Fibroblast of pulmonary artery (primary cell): ENCODE results near the gene YPEL3.

Experiments
- DNase-seq: peaks from one replicate; pipeline ENCODE4 v3.0.0-alpha.2; 2010; ENCODE audit warnings: low read depth
- H3K4me3 ChIP-seq: replicated peaks from 2 replicates; pipeline ENCODE4 v1.5.1; 2011; ENCODE audit warnings: low read depth, mild to moderate bottlenecking, control low read depth, low read length, moderate library complexity
- TF ChIP-seq, protein P1 (sequence below): IDR thresholded peaks from 2 replicates; pipeline ENCODE4 v1.5.1; 2011; ENCODE audit warnings: mild to moderate bottlenecking, control low read depth, low read length, inconsistent platforms; ENCODE audit errors: missing control alignments

YPEL3 gene

DNA sequence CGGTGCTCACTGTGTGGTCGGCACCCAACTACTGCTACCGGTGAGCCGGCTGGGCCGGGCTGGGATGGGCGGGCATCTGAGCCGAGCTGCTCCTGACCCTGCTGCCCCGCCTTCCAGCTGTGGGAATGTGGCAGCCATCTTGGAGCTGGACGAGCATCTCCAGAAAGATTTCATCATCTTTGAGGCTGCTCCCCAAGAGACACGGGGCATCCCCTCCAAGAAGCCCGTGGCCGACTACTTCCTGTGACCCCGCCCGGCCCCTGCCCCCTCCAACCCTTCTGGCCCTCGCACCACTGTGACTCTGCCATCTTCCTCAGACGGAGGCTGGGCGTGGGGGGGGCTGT lies 11.2 kb downstream of the YPEL3 start:
- TF ChIP-seq, protein P1, sequence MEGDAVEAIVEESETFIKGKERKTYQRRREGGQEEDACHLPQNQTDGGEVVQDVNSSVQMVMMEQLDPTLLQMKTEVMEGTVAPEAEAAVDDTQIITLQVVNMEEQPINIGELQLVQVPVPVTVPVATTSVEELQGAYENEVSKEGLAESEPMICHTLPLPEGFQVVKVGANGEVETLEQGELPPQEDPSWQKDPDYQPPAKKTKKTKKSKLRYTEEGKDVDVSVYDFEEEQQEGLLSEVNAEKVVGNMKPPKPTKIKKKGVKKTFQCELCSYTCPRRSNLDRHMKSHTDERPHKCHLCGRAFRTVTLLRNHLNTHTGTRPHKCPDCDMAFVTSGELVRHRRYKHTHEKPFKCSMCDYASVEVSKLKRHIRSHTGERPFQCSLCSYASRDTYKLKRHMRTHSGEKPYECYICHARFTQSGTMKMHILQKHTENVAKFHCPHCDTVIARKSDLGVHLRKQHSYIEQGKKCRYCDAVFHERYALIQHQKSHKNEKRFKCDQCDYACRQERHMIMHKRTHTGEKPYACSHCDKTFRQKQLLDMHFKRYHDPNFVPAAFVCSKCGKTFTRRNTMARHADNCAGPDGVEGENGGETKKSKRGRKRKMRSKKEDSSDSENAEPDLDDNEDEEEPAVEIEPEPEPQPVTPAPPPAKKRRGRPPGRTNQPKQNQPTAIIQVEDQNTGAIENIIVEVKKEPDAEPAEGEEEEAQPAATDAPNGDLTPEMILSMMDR = no peak

DNA sequence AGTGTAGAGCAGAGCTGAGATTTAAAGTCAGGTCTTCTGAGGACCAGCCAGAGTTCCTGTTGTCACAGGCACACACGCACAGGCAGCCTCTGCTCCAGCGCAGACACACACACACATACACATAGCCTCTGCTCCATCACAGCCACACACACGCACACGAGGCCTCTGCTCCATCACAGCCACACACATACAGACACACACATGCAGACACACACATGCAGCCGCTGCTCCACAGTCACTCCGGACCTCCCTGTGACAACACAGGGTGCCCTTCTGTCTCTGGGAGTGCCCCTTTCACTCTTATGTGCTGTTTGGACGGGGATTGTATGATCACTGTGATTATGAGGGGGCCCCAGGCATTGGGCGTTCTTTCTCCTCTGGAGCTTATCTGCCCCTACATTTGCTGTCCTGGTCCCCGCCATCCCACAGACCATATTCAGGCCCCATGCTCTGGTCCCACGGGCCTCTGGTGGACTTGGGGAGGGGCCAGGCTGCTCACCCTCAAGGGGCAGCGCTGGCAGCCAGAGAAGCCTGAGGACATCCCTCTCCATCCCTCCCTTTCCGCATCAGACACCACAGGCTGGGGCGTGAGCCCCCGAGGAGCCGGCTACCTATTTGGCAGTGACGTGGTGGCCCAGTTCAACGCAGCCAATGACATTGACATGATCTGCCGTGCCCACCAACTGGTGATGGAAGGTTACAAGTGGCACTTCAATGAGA lies 11.8 kb downstream of the YPEL3 start:
- TF ChIP-seq, protein P1 = no peak
- DNase-seq = no peak
- H3K4me3 ChIP-seq = no peak overlapping the region

More for the DNA sequence above, 11.2 kb downstream of the YPEL3 start:
- no peak for DNase-seq
- no peak overlapping the region for H3K4me3 ChIP-seq

DNA sequence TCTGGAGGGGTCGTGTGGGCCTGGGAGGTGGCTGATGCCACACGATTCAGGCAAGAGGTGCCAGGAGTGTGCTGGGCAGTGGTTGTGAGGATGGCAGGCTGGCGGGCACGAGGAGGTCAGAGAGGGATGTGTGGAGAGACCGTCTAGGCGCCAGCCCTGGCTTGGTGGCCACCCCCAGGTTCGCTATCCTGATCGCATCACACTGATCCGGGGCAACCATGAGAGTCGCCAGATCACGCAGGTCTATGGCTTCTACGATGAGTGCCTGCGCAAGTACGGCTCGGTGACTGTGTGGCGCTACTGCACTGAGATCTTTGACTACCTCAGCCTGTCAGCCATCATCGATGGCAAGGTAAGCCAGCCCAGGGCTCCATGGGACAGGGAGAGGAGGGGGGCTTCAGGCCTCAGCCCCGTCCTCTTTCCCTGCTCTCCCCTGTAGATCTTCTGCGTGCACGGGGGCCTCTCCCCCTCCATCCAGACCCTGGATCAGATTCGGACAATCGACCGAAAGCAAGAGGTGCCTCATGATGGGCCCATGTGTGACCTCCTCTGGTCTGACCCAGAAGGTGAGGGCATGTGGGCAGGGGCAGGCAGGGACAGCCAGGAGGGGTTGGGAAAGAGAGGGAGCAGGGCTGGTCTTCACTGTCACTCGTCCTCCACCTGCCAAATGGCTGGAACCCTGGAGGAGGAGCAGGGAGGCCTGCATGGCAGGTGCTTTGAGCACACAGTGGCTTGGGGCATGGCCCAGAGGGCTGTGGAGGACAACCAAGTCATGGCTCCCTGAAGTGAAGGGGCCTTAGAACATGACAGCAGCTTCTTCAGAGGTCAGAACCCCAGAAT lies 12.6 kb downstream of the YPEL3 start:
- no peak for DNase-seq
- H3K4me3 ChIP-seq = no peak overlapping the region
- TF ChIP-seq, protein P1 = no peak

GRCh38 chr16:30082545-30083090 lies 13.4 kb downstream of the YPEL3 start:
- TF ChIP-seq, protein P1 = peak; percentile 14
- DNase-seq = no peak
- H3K4me3 ChIP-seq = no peak overlapping the region

GRCh38 chr16:30079480-30079879 lies 16.5 kb downstream of the YPEL3 start:
- TF ChIP-seq, protein P1 = no peak
- no peak overlapping the region for H3K4me3 ChIP-seq
- no peak for DNase-seq

GRCh38 chr16:30078744-30079143 lies 17.3 kb downstream of the YPEL3 start:
- TF ChIP-seq, protein P1 = no peak
- no peak for DNase-seq
- no peak overlapping the region for H3K4me3 ChIP-seq
